WERI-Rb-1 (cell line): Measurements from ENCODE around the gene STK17A.
A peak's percentile ranks its signal among the peaks of the same experiment; 100 is the strongest.

ENCODE experiments used
- DNase-seq: peaks from one replicate; pipeline ENCODE4 v3.0.0-alpha.2; 2020
- H3K27ac ChIP-seq: fragments of 250-450 bp; sonication (Bioruptor Pico); 2 replicates; pipeline ENCODE4 v1.5.1; 2020; ENCODE audit warnings: mild to moderate bottlenecking, moderate library complexity
- H3K27me3 ChIP-seq: fragments of 250-450 bp; sonication (Bioruptor Pico); 2 replicates; pipeline ENCODE4 v1.5.1; 2021; ENCODE audit warnings: mild to moderate bottlenecking, low read depth, moderate library complexity; ENCODE audit not compliant: insufficient read depth, severe bottlenecking
- H3K36me3 ChIP-seq: fragments of 250-450 bp; sonication (Bioruptor Pico); 2 replicates; pipeline ENCODE4 v1.5.1; 2020; ENCODE audit warnings: mild to moderate bottlenecking, moderate library complexity
- H3K4me3 ChIP-seq: 2 replicates; pipeline ENCODE4 v1.5.1; 2011; ENCODE audit warnings: low read depth, mild to moderate bottlenecking, control low read depth, low read length
- H3K9me3 ChIP-seq: fragments of 250-450 bp; sonication (Bioruptor Pico); 2 replicates; pipeline ENCODE4 v1.5.1; 2021; ENCODE audit warnings: mild to moderate bottlenecking, moderate library complexity; ENCODE audit not compliant: severe bottlenecking
- TF ChIP-seq, protein P1 (sequence below): IDR thresholded peaks from 2 replicates; pipeline ENCODE4 v1.5.1; 2011; ENCODE audit warnings: low read depth, mild to moderate bottlenecking, control low read depth, inconsistent platforms, low read length

STK17A gene

DNA sequence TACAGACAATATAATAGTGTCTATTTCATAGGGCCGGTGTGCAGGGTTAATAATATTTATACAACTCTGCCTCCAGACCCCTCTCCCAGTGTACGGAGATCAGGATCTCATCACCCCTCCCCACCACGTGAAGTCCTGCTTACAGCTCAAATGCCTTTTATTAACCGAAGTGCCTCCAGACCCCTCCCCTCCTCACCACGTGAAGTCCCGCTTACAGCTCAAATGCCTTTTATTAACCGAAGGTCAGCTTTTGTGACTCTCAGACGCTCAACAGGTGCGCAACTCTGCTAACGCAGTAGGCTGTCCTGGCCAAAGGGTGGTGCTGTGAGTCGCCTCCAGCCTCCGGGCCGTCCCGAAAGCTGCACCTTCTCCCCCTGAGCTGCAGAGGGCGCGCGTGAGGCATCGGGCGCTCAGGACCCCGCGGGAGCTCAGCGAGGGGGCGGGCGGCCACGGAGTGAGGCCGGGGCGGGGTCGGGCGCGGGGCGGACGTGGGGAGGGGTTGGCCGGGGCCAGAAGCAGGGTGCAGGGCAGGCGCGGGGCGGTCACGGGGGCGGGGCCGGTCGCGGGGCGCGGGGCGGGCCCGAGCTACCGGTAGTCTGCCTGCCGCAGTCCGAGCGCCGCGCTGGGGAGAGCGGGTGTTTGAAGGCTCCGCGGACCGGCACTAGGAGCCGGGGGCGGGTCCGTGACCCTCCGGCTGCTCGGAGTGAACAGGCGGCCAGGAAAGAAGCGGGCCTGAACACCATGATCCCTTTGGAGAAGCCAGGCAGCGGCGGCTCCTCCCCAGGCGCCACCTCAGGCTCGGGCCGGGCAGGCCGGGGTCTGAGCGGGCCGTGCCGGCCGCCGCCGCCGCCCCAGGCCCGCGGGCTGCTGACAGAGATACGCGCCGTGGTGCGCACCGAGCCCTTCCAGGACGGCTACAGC, at the start of gene STK17A:
STK17A (plus strand) TSS at position 606 of the 921 bp plus-strand sequence; CDS start at position 742, 136 bp downstream.
- TF ChIP-seq, protein P1, sequence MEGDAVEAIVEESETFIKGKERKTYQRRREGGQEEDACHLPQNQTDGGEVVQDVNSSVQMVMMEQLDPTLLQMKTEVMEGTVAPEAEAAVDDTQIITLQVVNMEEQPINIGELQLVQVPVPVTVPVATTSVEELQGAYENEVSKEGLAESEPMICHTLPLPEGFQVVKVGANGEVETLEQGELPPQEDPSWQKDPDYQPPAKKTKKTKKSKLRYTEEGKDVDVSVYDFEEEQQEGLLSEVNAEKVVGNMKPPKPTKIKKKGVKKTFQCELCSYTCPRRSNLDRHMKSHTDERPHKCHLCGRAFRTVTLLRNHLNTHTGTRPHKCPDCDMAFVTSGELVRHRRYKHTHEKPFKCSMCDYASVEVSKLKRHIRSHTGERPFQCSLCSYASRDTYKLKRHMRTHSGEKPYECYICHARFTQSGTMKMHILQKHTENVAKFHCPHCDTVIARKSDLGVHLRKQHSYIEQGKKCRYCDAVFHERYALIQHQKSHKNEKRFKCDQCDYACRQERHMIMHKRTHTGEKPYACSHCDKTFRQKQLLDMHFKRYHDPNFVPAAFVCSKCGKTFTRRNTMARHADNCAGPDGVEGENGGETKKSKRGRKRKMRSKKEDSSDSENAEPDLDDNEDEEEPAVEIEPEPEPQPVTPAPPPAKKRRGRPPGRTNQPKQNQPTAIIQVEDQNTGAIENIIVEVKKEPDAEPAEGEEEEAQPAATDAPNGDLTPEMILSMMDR, result peak; percentile 98
- Histone ChIP-seq H3K4me3 (peak within 1 kb of the TSS; percentile 80), H3K27me3 (peaks cover 3% of the 10 kb centered on the region), H3K36me3 (0 out of 2 replicates have a peak, but pooled peaks cover 3% of the 10 kb centered on the region), H3K27ac (peak within 1 kb of the TSS; percentile 49), H3K9me3 (no peaks in the 10 kb centered on the region)
- DNase-seq, result peak; percentile 90

DNA sequence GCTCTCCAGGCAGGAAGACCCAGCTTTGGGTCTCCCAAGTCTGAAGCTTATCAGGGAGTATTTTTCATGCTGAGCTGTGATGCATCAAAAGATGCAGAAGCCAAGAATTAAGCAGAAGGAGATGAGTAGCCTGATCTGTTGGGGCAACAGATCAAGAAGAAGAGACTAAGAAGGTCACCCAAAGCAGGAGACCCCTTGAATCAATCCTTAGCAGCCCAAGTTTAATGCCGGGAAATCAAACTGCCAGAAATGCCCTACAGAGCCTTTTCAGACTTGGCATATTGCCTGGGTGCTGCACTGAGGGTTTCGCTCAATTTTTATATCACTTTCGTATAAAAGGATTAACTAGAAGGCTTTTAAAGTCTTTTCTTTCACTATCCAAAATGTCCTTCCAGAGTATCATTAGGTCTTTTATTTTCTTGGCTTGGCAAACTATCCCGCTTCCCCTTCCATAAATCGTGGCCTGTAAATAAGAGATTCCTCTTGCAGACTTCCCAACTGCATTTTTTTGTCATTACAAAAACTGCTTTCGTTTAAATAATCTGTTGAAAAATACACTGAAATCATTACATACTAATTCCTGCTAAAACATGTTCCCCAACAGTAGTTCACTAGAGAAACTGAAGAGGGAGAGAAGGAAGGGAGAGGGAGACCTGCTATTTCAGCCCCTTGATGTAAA, 49.0 kb upstream of the STK17A start:
- no peak for DNase-seq
- Histone ChIP-seq H3K36me3 (no peaks in the 10 kb centered on the region), H3K27ac (no peak overlapping the region), H3K9me3 (no peaks in the 10 kb centered on the region), H3K27me3 (no peaks in the 10 kb centered on the region), H3K4me3 (no peak overlapping the region)
- TF ChIP-seq, protein P1, result no peak

DNA sequence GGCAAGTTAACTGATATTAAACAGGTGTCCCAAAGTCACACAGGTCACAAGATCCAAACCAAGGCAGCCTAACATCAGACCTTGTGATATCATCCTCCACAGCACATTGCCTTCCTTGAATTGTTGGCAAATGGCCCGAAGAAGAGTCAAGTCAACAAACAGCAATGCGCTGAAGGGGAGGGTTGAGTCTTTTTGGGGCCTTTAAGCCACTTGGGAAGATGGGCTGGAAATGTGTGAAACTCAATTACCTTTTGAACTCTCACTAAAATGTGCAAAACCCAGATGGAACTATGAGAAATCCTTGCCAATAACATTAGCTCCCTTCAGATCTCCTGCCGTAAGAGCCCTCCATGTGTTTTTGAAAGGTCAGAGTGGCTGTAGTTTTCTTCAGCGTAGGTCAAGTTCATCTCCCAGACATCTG, 47.9 kb upstream of the STK17A start:
- Histone ChIP-seq H3K36me3 (no peaks in the 10 kb centered on the region), H3K27ac (no peak overlapping the region), H3K27me3 (no peaks in the 10 kb centered on the region), H3K9me3 (no peaks in the 10 kb centered on the region), H3K4me3 (no peak overlapping the region)
- DNase-seq, result no peak
- TF ChIP-seq, protein P1, result no peak

DNA sequence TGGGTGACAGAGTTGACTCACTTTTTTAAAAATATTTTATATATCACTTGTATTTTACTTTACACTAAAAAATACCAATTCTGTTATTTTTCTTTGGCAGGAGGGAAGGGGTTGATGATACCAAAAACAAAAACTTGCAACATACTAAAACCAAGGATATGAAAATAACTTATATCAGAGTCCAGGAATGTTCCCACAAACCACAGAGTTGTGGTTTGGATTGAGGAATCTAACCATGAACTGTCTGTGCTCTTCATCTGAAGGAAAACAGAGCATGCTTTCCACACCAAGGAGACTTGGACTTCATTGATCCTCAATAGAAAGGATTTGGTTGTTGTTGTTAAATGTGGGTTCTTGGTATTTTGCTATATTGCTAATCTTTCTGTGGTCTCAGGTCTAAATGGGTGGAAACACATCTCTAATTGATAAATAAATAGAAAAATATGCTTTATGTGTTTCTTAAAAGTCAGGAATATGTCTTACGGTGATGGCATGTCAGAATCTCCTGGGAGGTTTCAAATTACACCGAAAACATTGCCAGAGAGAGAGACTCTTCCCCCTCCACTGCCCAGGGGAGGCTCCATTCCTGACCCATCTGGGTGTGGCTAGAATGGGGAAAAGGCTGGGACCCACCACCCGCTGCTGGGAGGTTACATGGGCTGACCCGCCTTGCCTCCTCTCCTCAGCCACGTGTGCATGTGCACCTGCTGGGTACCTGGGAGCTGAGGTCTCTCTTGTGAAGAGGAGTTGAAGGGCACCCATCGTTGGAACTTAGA, 46.9 kb upstream of the STK17A start:
- Histone ChIP-seq H3K36me3 (no peaks in the 10 kb centered on the region), H3K27ac (no peak overlapping the region), H3K9me3 (no peaks in the 10 kb centered on the region), H3K27me3 (no peaks in the 10 kb centered on the region), H3K4me3 (no peak overlapping the region)
- TF ChIP-seq, protein P1, result no peak
- DNase-seq, result no peak

DNA sequence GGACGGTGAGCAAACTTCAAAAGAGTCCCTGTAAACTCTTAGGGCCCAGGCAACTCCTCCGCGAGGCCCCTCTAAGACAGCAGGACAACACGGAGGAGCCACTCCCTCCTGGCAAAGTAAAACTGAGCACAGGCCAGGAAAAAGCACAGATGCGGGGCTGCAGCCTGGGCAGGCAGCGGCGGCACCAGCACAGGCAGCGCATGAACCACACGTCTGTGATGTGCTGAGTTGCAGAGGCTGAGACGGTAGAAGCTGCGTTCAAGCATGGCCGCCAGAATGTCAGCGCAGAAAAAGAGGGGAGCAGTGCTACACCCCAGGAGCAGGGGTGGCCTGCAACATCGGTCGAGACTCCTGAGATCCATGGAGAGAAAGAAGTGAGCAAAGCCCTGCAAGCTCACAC, 46.1 kb upstream of the STK17A start:
- DNase-seq, result no peak

More for the DNA sequence above, 46.1 kb upstream of the STK17A start:
- no peaks in the 10 kb centered on the region for H3K27me3 ChIP-seq
- H3K9me3 ChIP-seq, result no peaks in the 10 kb centered on the region
- TF ChIP-seq, protein P1, result no peak
- H3K27ac ChIP-seq, result no peak overlapping the region
- H3K4me3 ChIP-seq, result no peak overlapping the region
- H3K36me3 ChIP-seq, result no peaks in the 10 kb centered on the region
